Midbrain (tissue), 1 donor: Measurements from ENCODE around the gene CHSY1.
"Not testable (repeated sequence)": the region's sequence is repeated elsewhere in the genome, so short reads cannot be mapped to it uniquely, and the experiment has no call there.

Experiments
- DNase-seq: peaks from one replicate; lab custom pipeline; 2025; lab: John Stamatoyannopoulos, UW

CHSY1 gene, protein sequence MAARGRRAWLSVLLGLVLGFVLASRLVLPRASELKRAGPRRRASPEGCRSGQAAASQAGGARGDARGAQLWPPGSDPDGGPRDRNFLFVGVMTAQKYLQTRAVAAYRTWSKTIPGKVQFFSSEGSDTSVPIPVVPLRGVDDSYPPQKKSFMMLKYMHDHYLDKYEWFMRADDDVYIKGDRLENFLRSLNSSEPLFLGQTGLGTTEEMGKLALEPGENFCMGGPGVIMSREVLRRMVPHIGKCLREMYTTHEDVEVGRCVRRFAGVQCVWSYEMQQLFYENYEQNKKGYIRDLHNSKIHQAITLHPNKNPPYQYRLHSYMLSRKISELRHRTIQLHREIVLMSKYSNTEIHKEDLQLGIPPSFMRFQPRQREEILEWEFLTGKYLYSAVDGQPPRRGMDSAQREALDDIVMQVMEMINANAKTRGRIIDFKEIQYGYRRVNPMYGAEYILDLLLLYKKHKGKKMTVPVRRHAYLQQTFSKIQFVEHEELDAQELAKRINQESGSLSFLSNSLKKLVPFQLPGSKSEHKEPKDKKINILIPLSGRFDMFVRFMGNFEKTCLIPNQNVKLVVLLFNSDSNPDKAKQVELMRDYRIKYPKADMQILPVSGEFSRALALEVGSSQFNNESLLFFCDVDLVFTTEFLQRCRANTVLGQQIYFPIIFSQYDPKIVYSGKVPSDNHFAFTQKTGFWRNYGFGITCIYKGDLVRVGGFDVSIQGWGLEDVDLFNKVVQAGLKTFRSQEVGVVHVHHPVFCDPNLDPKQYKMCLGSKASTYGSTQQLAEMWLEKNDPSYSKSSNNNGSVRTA

DNA sequence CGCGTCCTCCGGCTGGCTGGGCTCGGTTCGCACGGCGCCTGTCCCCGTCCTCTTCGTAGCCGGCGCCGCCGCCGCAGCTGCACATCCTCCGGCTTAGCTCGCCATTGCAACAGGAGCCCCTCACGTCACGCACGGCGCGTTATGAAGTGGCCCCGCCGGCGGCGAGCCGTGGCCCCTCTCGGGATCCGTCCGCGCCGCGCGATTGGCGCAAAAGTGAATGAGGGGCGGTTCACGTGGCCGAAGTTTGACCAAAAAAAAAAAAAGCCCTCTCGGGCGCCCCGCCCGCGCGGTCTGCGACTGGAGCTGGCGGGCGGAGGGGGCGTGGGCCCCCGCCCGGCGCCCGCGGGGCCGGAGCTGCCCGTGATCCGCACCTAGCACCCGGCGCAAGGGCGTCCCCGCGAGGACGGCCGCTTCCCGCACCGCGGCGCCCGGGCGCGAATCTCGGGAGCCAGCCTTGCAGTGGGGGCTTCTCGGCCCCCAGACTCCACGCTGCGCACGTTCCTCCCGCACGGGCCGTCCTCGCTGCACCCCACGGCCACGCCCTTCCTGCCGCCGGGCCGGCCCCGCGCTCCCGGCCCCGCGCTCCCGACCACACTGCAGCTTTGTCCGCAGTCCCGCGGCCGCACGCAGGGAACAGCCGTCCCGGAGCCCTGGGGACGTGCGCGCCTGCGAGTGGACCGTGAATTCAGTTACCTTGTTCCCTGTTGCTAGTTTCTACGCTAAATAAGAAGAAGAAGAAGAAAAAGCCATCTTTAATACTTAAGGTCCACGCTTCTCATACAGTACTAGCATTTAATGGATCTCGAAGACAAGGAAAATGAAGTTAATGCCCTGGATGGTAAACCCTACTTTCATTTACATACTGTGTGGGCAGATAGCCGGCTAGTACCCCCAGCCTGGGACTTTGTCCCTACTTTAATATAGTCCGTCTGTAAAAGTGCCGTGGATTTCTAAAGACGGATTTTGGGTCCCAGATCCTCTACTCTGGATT is at the start of gene CHSY1:
Gene CHSY1, minus strand, starts transcription at position 219 of the 991 bp plus-strand sequence. CDS start 592 bp downstream, outside the sequence.
- peak; percentile 92 for DNase-seq

DNA sequence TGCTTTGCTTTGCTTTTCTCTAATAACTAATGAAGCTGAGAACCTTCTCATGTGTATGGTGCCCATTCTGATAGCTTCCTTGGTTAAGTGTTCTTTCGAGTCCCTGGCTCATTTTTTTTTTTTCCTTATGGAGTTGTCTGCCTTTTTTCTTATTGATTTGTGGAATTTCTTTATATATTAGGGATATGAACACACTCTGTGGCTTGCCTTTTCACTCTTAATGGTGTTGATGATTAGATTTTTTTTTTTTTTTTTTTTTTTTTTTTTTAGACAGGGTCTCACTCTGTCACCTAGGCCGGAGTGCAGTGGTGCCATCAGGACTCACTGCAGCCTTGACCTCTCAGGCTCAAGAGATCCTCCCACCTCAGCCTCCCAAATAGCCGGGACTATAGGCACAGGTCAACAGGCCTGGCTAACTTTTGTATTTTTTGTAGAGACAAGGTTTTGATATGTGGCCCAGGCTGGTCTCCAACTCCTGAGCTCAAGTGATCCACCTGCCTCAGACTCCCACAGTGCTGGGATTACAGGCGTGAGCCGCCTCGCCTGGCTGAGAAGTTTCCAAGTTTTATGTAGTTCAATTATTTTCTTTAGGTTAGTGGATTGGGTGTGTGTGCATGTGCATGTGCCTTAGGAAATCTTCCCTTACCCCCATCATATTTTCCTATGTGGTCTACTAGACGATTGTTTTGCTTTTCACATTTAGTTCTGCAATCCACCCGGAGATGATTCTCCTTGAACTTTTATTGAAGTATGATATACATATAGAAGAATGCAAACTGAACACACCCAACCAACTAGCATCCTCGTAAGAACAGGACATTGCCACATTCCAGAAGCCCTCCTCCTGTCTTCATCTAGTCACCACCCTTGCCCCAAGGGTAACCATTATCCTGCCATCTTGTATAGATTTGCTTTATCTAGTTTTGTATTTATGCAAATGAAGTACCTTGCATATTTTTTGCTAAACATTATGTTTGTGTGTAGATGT is 44.9 kb upstream of the CHSY1 start:
- no peak for DNase-seq

DNA sequence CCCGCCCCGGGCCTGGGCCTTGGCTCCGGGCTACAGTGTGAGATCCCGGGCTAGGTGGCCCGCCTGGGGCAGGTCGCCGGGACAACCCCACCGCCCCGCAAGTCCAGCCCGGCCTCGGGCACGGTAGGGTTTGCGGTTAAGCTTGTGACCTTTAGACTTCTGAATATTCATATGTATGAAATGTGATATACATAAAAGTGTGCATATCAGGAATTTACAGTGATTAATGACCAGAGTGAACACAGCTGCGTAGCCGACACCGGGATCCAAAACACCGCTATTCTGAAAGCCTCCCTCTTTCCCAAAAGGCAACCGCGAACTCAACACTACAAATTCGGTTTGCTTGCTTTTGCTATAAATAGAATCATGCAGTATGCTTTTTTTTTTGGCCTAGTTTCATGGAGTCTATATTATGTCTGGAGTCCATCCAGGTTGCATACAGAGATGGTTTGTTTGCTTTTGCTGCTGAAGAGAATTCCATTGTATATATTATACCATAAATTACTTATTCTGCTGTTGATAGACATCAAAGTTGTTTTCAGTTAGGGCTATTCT is 43.8 kb upstream of the CHSY1 start:
- no peak for DNase-seq

DNA sequence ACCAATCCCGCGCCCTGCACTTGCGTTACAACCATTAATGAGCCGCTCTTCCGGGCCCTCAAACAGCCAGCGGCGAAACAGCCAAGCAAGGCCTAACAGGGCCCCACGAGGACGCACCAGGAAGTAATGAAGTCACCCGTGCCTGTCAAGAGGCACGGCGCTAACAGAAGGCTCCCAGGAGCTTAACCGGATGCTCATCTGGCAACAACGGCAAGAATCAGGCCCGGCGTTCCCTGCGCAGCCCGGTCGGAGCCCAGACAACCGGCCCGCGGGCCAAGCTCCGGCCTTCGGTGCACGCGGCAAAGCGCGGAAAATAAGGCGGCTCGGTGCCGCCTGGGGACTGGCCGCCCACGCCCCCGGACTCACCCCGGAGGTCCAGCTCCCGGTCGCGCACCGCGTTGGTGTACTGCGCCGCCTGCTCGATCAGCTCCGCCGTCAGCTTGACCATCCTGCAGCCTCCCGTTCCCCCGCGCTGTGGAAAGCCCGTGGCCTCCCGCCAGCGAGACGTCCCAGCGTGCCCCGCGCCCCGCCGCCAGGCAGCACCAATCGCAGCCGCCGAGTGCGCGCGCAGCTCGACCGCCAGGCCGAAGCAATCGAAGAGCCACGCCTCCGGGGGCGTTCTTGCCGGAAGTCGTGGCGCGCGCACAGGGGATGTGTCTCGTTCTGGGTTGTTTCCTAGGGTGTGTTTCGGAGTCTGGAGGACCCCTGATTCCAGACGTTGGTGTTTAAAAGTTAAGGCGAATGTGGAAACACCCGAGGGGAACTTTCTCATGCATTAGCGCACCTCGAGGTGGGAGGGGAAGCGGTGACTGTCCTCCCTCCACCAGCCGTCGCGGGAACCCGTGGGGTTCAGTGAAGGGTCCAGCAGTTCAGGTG is 43.1 kb upstream of the CHSY1 start, which contains the start of gene SNRPA1:
Gene SNRPA1, minus strand, starts transcription at position 518 of the 876 bp plus-strand sequence. Its CDS starts 70 bp downstream, at position 448.
- peak; percentile 92 for DNase-seq

GRCh38 chr15:101293122-101293521 is 41.3 kb upstream of the CHSY1 start:
- DNase-seq: no peak

GRCh38 chr15:101288905-101289513 is 37.2 kb upstream of the CHSY1 start:
- DNase-seq: peak; percentile 23

DNA sequence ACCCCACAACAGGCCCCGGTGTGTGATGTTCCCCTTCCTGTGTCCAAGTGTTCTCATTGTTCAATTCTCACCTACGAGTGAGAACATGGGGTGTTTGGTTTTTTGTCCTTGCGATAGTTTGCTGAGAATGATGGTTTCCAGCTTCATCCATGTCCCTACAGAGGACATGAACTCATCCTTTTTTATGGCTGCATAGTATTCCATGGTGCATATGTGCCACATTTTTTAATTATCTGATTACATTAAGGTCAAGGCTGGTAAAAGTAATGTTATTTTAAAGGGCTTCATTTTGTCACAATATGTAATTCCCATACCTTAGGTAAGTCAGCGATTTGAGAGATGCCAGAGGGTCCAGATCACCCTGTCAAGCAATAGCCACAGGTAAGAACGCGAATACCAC is 35.5 kb upstream of the CHSY1 start:
- DNase-seq: not testable (repeated sequence)

GRCh38 chr15:101286471-101287114 is 34.7 kb upstream of the CHSY1 start:
- DNase-seq: no peak

- DNase-seq: no peak
These were observed 32.1 kb upstream of the CHSY1 start for GRCh38 chr15:101283931-101284330.

- no peak for DNase-seq
These were observed 28.2 kb upstream of the CHSY1 start for GRCh38 chr15:101280007-101280406.

DNA sequence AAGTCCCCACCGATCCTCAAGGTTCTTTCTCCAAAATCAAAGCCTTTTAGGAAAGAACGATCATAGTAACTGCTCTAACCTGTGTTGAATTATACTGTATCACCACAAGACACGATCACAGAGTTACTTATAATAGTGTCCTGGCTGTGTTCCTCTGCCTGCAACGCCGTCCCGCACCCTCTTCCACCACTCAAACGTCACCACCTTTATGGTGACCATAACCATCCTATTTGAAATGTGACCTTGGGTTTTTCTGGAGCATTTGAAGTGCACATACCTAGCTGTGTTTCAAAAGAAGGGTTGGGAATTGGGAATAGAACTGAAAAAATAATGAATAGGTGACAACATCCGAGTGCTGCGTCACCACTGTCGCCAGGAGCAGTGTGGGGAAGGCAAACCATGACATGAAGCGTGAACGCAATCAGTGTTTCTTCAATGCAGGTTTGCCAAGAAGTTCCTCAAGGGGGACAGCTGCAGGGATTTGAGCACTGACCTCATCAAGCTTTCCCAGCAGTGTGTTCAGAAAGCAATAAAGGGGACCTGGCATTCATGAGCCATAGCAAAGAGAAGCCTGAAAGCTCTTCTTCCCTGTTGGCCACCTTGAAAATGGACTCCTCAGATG is 26.2 kb upstream of the CHSY1 start:
- DNase-seq: no peak

- peak; percentile 91 for DNase-seq
These were observed 25.4 kb upstream of the CHSY1 start, which contains the start of gene SELENOS for GRCh38 chr15:101277038-101277822. Gene SELENOS, minus strand, starts transcription at chr15:101277485. Its CDS starts 68 bp downstream, at chr15:101277417.

- no peak for DNase-seq
These were observed 24.7 kb upstream of the CHSY1 start for GRCh38 chr15:101276501-101277037.

DNA sequence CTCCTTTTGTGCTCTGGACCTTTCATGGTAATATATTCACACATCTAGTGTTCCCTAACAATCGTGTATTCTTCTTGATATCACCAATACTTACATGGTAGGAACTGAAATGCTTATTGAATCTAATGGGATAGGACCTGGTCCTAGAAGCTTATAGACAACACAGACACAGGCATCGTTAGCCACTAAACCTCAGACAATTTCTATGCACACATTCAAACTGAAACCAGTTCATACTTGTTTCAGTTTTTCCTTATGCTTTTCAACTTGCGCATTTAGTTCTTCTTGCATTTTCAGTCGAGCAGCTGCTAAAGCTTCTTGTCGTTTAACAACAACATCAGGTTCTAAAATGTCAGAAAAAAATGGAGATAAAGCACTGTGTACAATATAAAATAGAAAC is 23.2 kb upstream of the CHSY1 start:
- no peak for DNase-seq

DNA sequence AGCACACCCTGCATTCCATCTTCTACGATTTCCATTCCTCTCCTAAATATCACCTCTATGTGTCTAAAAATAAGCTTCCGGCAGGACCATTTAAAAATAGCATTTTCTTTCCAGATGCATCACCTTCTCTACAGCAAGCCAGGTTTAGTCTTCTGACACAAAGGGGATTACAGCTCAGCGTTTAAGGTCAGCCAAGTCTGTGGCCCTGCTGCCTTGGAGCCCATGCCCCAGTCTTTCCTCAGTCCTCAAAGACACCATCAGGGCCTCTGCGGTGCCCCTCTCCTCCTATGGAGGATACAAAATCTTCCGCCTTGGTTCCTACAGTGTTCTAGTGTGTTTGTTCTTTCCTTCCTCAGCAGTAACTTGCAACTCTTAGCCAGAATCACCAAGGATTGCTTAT is 21.7 kb upstream of the CHSY1 start:
- no peak for DNase-seq

DNA sequence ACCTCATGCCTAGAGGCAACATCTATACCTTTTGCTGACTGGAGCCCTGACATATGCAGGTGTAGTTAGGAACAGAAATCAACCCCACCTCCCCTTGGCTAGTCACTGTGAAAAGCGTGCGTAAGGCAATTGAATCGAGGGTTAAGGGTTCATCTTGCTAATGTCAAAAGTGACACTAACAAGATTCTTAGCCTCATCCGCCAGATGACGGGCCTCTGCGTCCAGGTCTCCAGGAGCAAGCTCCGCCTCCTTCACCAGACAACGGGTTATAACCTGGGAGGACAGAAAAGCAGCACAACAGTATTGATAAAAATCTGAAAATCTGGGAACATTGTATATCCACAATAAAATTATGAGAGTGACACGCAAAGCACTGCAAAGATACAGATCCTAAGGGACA is 20.7 kb upstream of the CHSY1 start:
- no peak for DNase-seq
